ENCODE measurements around the gene REPS1.

REPS1 gene

DNA sequence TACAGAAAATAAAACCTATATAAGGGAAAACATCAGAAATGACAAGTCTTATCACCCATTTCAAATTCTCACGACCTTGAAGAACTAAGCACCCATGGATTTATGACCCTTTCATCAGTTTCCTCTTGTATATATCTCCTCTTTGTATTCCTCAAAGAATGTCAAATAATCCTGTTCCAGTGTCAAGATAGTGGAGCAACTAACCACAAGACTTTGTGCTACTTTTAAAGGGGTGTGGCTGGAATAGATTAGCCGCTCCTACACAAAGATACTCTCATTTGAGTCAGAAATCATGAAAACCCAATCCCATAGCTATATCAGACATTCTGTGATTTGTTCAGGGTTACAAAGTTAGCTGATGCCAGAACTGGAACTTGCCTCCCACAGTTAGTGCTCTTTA lies 6.6 kb downstream of the REPS1 start:
- H3K36me3 ChIP-seq (ENCODE audit: control insufficient read depth in 2 of 2, insufficient read depth in 2 of 2, low read length in 2 of 2), result no peaks in the 10 kb centered on the region
- H3K27ac ChIP-seq (ENCODE audit: low read length), result no peak overlapping the region
- H3K9ac ChIP-seq (ENCODE audit: low read length in 2 of 2), result no peak overlapping the region
- H3K9me3 ChIP-seq (ENCODE audit: control insufficient read depth in 2 of 2, low read length in 2 of 2), result no peaks in the 10 kb centered on the region
- H3K4me3 ChIP-seq (ENCODE audit: low read length in 2 of 2), result no peak overlapping the region
- H3K27me3 ChIP-seq (ENCODE audit: control insufficient read depth in 1 of 2, insufficient read depth in 2 of 2, low read length in 2 of 2), result no peaks in the 10 kb centered on the region
- H3K4me1 ChIP-seq (ENCODE audit: control insufficient read depth, insufficient read depth, low read length), result peaks cover 8% of the 10 kb centered on the region

DNA sequence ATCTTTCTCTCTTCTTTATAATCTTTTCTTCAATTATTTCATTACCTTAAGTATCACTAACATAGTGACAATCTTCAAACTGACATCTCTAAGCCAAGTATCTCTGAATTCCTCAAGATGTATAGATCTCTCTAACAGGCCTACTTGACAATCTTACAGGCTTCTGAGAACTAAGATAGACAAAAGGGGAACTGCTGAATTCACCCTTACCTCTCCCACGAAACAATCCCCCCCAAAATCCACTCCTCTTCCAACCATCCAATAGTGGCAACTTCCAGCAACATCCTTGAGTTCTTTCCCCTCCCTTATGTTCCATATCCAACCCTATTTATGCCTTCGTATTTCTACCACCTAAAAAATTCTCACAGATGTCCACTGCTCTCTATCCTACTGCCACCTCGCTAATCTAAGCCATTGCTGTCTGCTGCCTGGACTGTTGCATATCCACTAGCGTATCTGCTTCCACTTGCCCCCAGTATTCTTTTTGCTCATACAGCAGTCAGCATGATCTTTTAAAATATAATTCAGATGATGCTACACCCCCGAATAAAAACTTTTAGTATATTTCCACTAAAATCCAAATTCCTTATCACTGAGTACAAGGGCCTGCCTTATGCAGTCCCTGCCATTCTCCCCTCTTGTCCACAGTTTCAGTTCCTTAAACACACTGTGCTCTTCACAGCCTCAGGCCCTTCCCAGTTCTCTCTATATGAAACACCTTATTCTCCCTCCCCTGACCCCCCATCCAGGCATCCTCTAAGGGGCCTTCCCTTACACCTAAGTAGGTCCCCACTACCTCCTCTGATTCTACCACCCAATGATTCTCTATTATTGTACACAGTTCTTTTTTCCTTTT lies 8.0 kb downstream of the REPS1 start:
- H3K4me1 ChIP-seq (ENCODE audit: control insufficient read depth, insufficient read depth, low read length), result no peaks in the 10 kb centered on the region
- H3K9ac ChIP-seq (ENCODE audit: low read length in 2 of 2), result no peak overlapping the region
- H3K27ac ChIP-seq (ENCODE audit: low read length), result no peak overlapping the region

DNA sequence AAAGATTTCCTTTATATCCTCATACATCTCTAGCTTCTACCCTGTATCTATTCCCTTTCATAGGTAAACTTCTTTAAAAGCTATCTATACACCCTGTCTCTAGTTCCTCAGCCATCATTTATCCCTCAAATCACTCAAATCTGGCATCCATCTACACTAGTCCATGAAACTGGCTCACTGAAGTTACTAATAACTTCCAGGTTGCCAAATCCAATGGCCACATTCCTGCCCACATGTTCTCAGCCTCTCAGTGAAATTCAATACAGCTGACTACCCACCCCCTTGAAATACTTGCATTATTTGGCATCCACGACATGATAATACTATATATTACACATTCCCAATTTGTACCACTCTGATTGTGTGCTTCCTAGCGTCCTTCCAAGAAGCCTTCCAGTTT lies 8.7 kb downstream of the REPS1 start:
- H3K4me1 ChIP-seq (ENCODE audit: control insufficient read depth, insufficient read depth, low read length), result no peaks in the 10 kb centered on the region
- H3K9ac ChIP-seq (ENCODE audit: low read length in 2 of 2), result no peak overlapping the region

More for the DNA sequence above, 8.0 kb downstream of the REPS1 start:
- Histone ChIP-seq H3K4me3 (ENCODE audit: low read length in 2 of 2) (no peak overlapping the region), H3K9me3 (ENCODE audit: control insufficient read depth in 2 of 2, low read length in 2 of 2) (no peaks in the 10 kb centered on the region), H3K27me3 (ENCODE audit: control insufficient read depth in 1 of 2, insufficient read depth in 2 of 2, low read length in 2 of 2) (no peaks in the 10 kb centered on the region), H3K36me3 (ENCODE audit: control insufficient read depth in 2 of 2, insufficient read depth in 2 of 2, low read length in 2 of 2) (no peaks in the 10 kb centered on the region)

DNA sequence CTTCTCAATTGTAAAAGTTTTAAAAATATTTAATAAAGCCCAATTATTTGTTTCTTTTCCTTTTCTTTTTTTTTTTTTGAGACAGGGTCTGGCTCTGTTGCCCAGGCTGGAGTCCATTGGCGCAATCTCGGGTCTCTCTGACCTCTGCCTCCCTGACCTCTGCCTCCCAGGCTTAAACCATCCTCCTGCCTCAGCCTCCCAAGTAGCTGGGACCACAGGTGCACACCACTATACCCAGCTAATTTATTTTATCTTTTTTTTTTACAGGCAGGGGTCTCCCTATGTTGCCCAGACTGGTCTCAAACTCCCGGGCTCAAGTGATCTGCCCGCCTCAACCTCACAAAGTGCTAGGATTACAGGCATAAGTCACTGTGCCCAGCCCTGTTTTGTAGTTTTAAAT lies 9.8 kb downstream of the REPS1 start:
- no peaks in the 10 kb centered on the region for H3K4me1 ChIP-seq (ENCODE audit: control insufficient read depth, insufficient read depth, low read length)
- H3K27ac ChIP-seq (ENCODE audit: low read length), result no peak overlapping the region
- no peaks in the 10 kb centered on the region for H3K27me3 ChIP-seq (ENCODE audit: control insufficient read depth in 1 of 2, insufficient read depth in 2 of 2, low read length in 2 of 2)
- no peak overlapping the region for H3K4me3 ChIP-seq (ENCODE audit: low read length in 2 of 2)
- no peaks in the 10 kb centered on the region for H3K9me3 ChIP-seq (ENCODE audit: control insufficient read depth in 2 of 2, low read length in 2 of 2)
- no peaks in the 10 kb centered on the region for H3K36me3 ChIP-seq (ENCODE audit: control insufficient read depth in 2 of 2, insufficient read depth in 2 of 2, low read length in 2 of 2)
- H3K9ac ChIP-seq (ENCODE audit: low read length in 2 of 2), result no peak overlapping the region

More for the DNA sequence above, 8.7 kb downstream of the REPS1 start:
- no peak overlapping the region for H3K27ac ChIP-seq (ENCODE audit: low read length)
- no peaks in the 10 kb centered on the region for H3K27me3 ChIP-seq (ENCODE audit: control insufficient read depth in 1 of 2, insufficient read depth in 2 of 2, low read length in 2 of 2)
- H3K4me3 ChIP-seq (ENCODE audit: low read length in 2 of 2), result no peak overlapping the region
- no peaks in the 10 kb centered on the region for H3K9me3 ChIP-seq (ENCODE audit: control insufficient read depth in 2 of 2, low read length in 2 of 2)
- no peaks in the 10 kb centered on the region for H3K36me3 ChIP-seq (ENCODE audit: control insufficient read depth in 2 of 2, insufficient read depth in 2 of 2, low read length in 2 of 2)

DNA sequence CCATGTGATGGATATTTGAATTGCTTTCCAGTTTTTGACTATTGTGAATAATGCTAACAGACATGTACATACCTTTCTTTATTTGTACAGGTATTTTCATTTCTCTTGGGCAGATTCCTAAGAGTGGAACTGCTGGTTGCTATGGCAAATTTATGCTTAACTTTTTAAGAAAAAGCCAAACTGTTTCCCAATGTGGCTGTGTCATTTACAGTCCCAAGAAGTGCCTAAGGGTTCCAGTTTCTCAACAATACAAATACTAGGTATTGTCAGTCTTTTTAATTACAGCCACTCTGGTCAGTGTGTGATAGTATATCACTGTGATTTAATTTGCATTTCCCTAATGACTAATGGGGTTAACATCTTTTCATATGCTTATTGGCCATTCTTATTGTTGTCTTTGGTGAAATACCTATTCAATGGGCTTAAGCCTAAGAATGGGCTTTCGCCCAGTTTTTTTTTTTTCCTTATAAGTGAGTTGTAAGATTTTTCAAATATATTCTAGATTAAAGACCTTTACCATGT lies 10.3 kb downstream of the REPS1 start:
- H3K4me1 ChIP-seq (ENCODE audit: control insufficient read depth, insufficient read depth, low read length), result no peaks in the 10 kb centered on the region
- no peak overlapping the region for H3K27ac ChIP-seq (ENCODE audit: low read length)
- H3K36me3 ChIP-seq (ENCODE audit: control insufficient read depth in 2 of 2, insufficient read depth in 2 of 2, low read length in 2 of 2), result no peaks in the 10 kb centered on the region

DNA sequence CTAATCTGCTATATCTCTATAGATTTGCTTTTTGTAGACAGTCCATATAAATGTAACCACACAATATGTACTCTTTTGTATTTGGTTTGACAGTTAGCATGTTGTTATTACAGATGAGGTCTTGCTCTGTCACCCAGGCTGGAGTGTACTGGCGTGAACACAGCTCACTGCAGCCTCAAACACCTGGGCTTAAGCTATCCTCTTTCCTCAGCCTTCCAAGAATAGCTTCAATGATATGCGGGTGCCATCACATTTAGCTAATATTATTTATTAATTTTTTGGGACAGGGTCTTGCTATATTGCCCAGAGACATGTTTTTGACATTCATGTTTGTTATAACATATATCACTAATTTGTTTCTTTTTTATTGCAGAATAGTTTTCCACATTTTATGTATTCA lies 10.8 kb downstream of the REPS1 start:
- no peak overlapping the region for H3K9ac ChIP-seq (ENCODE audit: low read length in 2 of 2)
- no peaks in the 10 kb centered on the region for H3K36me3 ChIP-seq (ENCODE audit: control insufficient read depth in 2 of 2, insufficient read depth in 2 of 2, low read length in 2 of 2)
- H3K9me3 ChIP-seq (ENCODE audit: control insufficient read depth in 2 of 2, low read length in 2 of 2), result no peaks in the 10 kb centered on the region
- H3K27me3 ChIP-seq (ENCODE audit: control insufficient read depth in 1 of 2, insufficient read depth in 2 of 2, low read length in 2 of 2), result no peaks in the 10 kb centered on the region
- H3K4me1 ChIP-seq (ENCODE audit: control insufficient read depth, insufficient read depth, low read length), result no peaks in the 10 kb centered on the region
- no peak overlapping the region for H3K4me3 ChIP-seq (ENCODE audit: low read length in 2 of 2)
- H3K27ac ChIP-seq (ENCODE audit: low read length), result no peak overlapping the region

More for the DNA sequence above, 10.3 kb downstream of the REPS1 start:
- Histone ChIP-seq H3K4me3 (ENCODE audit: low read length in 2 of 2) (no peak overlapping the region), H3K27me3 (ENCODE audit: control insufficient read depth in 1 of 2, insufficient read depth in 2 of 2, low read length in 2 of 2) (no peaks in the 10 kb centered on the region), H3K9me3 (ENCODE audit: control insufficient read depth in 2 of 2, low read length in 2 of 2) (no peaks in the 10 kb centered on the region), H3K9ac (ENCODE audit: low read length in 2 of 2) (no peak overlapping the region)

DNA sequence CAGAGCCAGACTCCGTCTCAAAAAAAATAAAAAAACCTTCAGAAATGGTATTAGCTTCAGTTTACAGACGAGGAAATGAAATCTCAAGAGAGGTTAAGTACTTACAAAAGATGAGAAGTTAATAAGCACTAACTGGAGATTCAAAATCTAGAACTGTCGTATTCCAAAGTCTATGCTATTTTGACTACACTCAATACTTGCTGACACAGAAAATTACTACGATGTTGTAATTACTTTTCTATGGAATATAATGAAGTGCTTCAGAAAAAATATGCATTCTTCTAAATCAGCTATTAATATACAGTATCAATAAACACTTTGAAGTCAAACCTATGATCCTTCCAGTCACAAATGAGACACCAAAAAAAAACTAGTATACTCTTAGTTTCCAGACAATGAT lies 12.2 kb downstream of the REPS1 start:
- no peak overlapping the region for H3K4me3 ChIP-seq (ENCODE audit: low read length in 2 of 2)
- H3K36me3 ChIP-seq (ENCODE audit: control insufficient read depth in 2 of 2, insufficient read depth in 2 of 2, low read length in 2 of 2), result no peaks in the 10 kb centered on the region
- H3K4me1 ChIP-seq (ENCODE audit: control insufficient read depth, insufficient read depth, low read length), result no peaks in the 10 kb centered on the region
- no peak overlapping the region for H3K27ac ChIP-seq (ENCODE audit: low read length)
- no peak overlapping the region for H3K9ac ChIP-seq (ENCODE audit: low read length in 2 of 2)
- no peaks in the 10 kb centered on the region for H3K27me3 ChIP-seq (ENCODE audit: control insufficient read depth in 1 of 2, insufficient read depth in 2 of 2, low read length in 2 of 2)
- H3K9me3 ChIP-seq (ENCODE audit: control insufficient read depth in 2 of 2, low read length in 2 of 2), result no peaks in the 10 kb centered on the region

DNA sequence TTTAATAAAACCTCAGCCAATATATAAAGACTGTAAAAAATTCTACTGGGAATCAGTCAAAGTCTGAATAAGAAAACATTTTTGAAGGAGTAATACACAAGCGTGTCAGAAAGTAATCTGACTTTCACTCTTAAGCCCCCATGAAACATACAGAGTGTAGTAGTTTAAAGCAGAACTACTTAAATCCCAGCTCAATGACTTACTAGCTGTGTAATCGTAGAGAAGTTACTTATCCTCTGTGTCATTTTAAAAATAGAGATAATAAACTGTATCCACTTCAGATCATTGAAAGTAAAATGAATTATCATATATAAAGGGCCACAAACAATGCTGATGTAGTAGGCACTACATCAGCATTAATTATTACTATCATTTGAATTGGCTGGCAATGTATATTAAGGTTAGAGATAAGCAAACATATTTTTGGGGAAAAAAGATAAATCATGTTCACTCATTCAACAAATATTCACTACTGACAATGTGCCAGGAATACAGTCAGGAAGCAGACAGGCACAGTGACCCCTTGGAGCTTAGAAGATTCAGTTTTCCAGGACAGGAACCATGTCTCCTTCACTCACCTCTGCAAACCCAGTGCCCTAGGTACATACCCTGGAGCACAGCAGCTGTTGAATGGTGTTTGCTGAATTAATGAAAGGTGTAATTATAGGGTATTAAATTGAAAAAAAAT lies 14.4 kb downstream of the REPS1 start:
- Histone ChIP-seq H3K36me3 (ENCODE audit: control insufficient read depth in 2 of 2, insufficient read depth in 2 of 2, low read length in 2 of 2) (no peaks in the 10 kb centered on the region), H3K9me3 (ENCODE audit: control insufficient read depth in 2 of 2, low read length in 2 of 2) (no peaks in the 10 kb centered on the region), H3K27me3 (ENCODE audit: control insufficient read depth in 1 of 2, insufficient read depth in 2 of 2, low read length in 2 of 2) (no peaks in the 10 kb centered on the region), H3K4me3 (ENCODE audit: low read length in 2 of 2) (no peak overlapping the region), H3K9ac (ENCODE audit: low read length in 2 of 2) (no peak overlapping the region), H3K27ac (ENCODE audit: low read length) (no peak overlapping the region), H3K4me1 (ENCODE audit: control insufficient read depth, insufficient read depth, low read length) (no peaks in the 10 kb centered on the region)

DNA sequence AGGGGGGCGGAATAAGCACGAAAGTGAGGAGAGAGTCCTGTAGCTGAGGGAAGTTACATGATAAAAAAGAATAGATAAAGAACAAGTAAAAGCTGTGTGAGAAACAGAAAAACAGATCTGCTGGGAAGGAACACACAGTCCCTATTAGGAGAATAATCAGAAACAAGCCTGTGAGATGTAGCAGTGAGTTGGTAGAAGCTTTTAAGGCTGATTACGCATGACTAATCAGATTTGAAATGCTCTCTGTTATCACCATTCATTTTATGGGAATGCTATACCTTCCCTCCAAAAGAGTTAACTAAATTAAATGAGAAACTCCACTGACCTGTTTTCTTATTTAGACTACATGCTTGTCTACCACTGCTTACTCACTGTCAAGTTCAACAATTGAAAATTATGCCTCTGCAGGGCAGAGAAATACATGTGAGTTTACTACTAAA lies 15.8 kb downstream of the REPS1 start:
- Histone ChIP-seq H3K36me3 (ENCODE audit: control insufficient read depth in 2 of 2, insufficient read depth in 2 of 2, low read length in 2 of 2) (no peaks in the 10 kb centered on the region), H3K4me3 (ENCODE audit: low read length in 2 of 2) (no peak overlapping the region), H3K9me3 (ENCODE audit: control insufficient read depth in 2 of 2, low read length in 2 of 2) (no peaks in the 10 kb centered on the region), H3K27ac (ENCODE audit: low read length) (no peak overlapping the region), H3K27me3 (ENCODE audit: control insufficient read depth in 1 of 2, insufficient read depth in 2 of 2, low read length in 2 of 2) (no peaks in the 10 kb centered on the region), H3K4me1 (ENCODE audit: control insufficient read depth, insufficient read depth, low read length) (no peaks in the 10 kb centered on the region), H3K9ac (ENCODE audit: low read length in 2 of 2) (peak overlapping the region in 1 of 2 donors; percentile 18)

DNA sequence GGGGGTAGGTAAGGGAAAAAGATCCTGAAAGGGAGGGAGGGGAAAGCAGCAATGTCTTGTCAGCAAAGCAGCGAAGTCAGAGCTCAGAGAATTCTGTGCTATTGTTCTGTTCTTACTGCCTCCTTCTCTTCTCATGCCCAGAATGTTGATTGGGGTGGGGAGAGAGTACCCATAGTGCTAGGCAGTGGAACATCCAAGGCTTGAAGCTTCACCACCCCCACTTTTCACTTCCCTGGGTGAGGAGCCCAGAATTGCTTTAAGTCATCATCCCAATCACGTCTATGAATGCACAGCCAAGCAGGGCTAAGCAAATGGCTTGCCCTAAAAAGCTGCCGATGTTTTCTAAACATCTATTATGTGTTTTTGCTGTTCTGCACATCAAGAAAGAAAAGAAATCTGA lies 16.5 kb downstream of the REPS1 start:
- Histone ChIP-seq H3K4me1 (ENCODE audit: control insufficient read depth, insufficient read depth, low read length) (no peaks in the 10 kb centered on the region), H3K9ac (ENCODE audit: low read length in 2 of 2) (peak overlapping the region in 1 of 2 donors; percentile 18), H3K36me3 (ENCODE audit: control insufficient read depth in 2 of 2, insufficient read depth in 2 of 2, low read length in 2 of 2) (no peaks in the 10 kb centered on the region), H3K9me3 (ENCODE audit: control insufficient read depth in 2 of 2, low read length in 2 of 2) (no peaks in the 10 kb centered on the region), H3K27ac (ENCODE audit: low read length) (no peak overlapping the region), H3K27me3 (ENCODE audit: control insufficient read depth in 1 of 2, insufficient read depth in 2 of 2, low read length in 2 of 2) (no peaks in the 10 kb centered on the region), H3K4me3 (ENCODE audit: low read length in 2 of 2) (no peak overlapping the region)
